Activated CD4-positive, alpha-beta T cell treated with anti-CD3 and anti-CD28 coated beads, Interleukin-2, amount 10 ng/mL, durations not matched to agents 7 days and 5 days (primary cell): Measurements from ENCODE around the gene CPAMD8. TPM values are rescaled to one million over a fixed set of nuclear protein-coding genes. Genes with fewer than 3 reads are reported as not detected.
"Not testable (repeated sequence)": the region's sequence is repeated elsewhere in the genome, so short reads cannot be mapped to it uniquely, and the experiment has no call there.

Experiments
- CTCF ChIA-PET: fragments of 350-600 bp; sonication (Branson Sonifier 250); formaldehyde crosslinking; loops from one replicate; lab custom pipeline; 2021; ENCODE audit warnings: antibody characterized with exemption; lab: Charles Lee
- POLR2A ChIA-PET: fragments of 350-600 bp; sonication (Branson Sonifier 250); formaldehyde crosslinking; loops from one replicate; lab custom pipeline; 2021; ENCODE audit warnings: antibody characterized with exemption; lab: Charles Lee
- DNase-seq: peaks from one replicate; pipeline ENCODE4 v3.0.0-alpha.2; 2020
- H3K27ac Mint-ChIP-seq: one replicate; pipeline ENCODE4 v1.8.0; 2021; ENCODE audit warnings: mild to moderate bottlenecking, moderate library complexity, mixed read lengths
- H3K27me3 Mint-ChIP-seq: one replicate; pipeline ENCODE4 v1.8.0; 2021; ENCODE audit warnings: mixed read lengths
- H3K36me3 Mint-ChIP-seq: one replicate; pipeline ENCODE4 v1.8.0; 2021; ENCODE audit warnings: low read depth, mixed read lengths
- H3K4me1 Mint-ChIP-seq: one replicate; pipeline ENCODE4 v1.8.0; 2021; ENCODE audit warnings: mixed read lengths
- H3K4me3 Mint-ChIP-seq: one replicate; pipeline ENCODE4 v1.8.0; 2021; ENCODE audit warnings: mild to moderate bottlenecking, moderate library complexity, mixed read lengths
- H3K9me3 Mint-ChIP-seq: one replicate; pipeline ENCODE4 v1.8.0; 2021; ENCODE audit warnings: mixed read lengths
- total RNA-seq, 2 experiments: library from RNA; stranded (reverse); gene quantifications; one replicate each; pipeline ENCODE4 v1.2.3, GENCODE V29; 2021

The CPAMD8 gene
- total RNA-seq, 2 experiments from 2014 or later, result 0.22 to 0.60 TPM

DNA sequence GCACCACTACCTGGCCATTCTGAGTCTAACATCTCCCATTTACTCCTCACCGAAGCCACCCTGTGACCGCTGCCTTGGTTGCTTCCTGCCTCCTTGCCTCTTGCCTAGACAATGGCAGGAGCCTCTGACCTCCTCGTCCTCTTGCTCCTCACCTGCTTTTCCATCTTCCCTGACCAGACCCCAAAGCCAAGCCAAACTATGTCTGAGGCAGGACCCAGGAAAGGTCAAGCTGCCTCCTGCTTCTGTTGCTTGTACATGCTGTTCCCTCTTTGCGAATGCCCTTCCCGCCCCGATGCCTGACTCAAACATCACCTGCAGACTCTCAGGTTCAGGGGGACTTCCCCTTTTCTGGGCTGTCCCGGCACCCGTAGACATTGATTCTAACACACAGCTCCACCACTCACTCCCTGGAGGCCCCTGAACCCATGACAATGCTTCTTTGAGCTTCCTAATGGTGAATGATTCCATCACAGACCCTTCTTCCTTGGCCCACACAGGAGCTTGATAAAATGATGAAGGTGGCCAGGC, 77.0 kb downstream of the CPAMD8 start:
- no peak overlapping the region for H3K4me3 Mint-ChIP-seq
- no peak for DNase-seq
- H3K4me1 Mint-ChIP-seq, result no peaks in the 10 kb centered on the region
- no peak overlapping the region for H3K27ac Mint-ChIP-seq
- H3K27me3 Mint-ChIP-seq, result peaks cover 3% of the 10 kb centered on the region
- ChIA-PET CTCF (no interaction called here), POLR2A (no interaction called here)
- H3K36me3 Mint-ChIP-seq, result no peaks in the 10 kb centered on the region
- peaks cover 9% of the 10 kb centered on the region for H3K9me3 Mint-ChIP-seq

DNA sequence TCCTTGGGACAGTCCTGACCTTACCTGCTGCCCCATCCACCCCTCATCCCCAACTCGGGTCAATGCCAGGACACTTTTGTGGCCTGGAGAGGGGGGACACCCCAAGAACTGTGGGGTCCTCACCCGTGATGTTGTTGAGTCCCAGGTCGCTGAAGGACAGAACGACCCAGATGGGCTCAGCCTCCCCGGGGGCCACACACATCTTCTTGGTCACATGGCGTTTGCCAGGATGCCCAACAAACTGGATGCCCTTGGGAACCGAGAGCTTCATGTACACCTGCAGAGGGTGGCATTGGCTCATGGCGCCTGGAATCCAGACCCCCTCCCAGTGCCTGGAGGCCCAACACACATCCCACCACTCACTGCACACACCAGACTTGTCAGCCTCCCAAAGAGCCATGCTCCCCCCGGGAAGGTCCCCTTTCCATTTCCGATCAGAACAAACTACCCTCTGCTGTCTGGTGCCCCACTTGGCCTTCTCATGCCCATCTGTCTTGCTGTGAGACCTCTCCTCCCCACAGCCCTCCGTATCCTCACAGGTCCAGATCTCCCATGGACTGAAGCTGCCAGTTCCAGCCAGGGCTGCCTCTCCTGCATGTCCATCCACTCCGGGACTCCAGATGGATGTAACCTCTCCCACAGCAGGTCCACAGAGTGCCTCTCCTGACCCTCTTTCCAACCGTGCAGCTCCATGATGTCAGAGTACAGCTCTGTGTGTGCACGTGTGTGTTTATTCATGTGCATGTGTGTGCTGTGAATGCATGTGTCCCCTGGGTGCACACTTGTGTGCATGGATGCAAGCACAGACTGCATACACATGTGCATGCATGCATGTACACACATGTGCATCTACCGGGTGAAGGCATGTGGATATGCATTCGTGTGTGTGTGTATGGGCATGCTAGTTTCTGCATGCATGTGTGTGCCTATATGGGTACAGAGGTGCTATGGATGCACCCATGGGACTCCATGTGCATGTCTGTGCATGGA, 79.4 kb downstream of the CPAMD8 start:
- Mint-ChIP-seq H3K36me3 (no peaks in the 10 kb centered on the region), H3K27ac (no peak overlapping the region), H3K4me3 (no peak overlapping the region), H3K9me3 (peaks cover 9% of the 10 kb centered on the region), H3K27me3 (no peaks in the 10 kb centered on the region), H3K4me1 (no peaks in the 10 kb centered on the region)
- POLR2A ChIA-PET, result no interaction called here
- CTCF ChIA-PET, result no interaction called here
- no peak for DNase-seq

DNA sequence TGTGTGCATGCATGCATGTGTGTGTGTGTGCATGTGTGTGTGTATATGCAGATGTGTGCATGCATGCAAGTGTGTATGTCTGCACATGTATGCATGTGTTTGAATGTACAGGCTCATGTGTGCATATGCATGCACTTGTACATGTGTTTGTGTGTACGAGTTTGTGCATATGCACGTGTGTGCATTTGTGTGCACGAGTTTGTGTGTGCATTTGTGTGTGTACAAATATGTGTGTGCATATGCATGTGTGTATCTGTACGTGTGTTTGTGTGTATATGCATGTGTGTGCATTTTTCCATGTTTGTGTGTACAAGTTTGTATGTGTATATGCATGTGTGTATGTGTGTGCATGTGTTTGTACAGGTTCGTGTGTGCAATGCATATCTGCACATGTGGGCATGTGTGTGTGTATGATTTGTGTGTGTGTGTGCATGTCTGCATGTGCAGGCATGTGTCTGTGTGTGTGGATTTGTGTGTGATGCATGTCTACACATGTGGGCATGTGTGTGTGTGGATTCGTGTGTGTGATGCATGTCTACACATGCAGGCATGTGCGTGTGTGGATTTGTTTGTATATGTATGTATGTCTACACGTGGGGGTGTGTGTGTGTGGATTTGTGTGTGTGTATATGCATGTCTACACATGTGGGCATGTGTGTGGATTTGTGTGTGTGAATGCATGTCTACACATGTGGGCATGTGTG, 80.7 kb downstream of the CPAMD8 start:
- Mint-ChIP-seq H3K27me3 (no peaks in the 10 kb centered on the region), H3K36me3 (no peaks in the 10 kb centered on the region), H3K4me1 (no peaks in the 10 kb centered on the region), H3K9me3 (peaks cover 9% of the 10 kb centered on the region), H3K4me3 (no peak overlapping the region), H3K27ac (no peak overlapping the region)
- ChIA-PET CTCF (no interaction called here), POLR2A (no interaction called here)
- no peak for DNase-seq

DNA sequence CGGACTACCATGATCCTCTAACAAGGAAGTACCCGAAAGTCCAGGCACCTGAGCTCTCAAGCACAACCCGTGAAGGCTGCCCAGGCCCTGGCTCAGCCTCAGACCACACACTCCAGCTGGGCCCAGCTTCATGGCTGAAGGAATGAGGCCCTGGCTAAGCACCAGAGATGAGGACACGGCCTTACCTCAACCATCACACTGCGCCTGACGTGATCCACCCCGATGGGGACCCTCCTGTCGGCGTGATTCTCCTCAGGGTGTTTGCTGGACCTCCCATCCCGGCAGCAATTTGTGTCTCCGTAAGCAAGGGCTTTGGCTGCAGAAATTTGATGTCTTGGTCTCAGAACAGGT, 81.3 kb downstream of the CPAMD8 start:
- H3K4me1 Mint-ChIP-seq, result no peaks in the 10 kb centered on the region

DNA sequence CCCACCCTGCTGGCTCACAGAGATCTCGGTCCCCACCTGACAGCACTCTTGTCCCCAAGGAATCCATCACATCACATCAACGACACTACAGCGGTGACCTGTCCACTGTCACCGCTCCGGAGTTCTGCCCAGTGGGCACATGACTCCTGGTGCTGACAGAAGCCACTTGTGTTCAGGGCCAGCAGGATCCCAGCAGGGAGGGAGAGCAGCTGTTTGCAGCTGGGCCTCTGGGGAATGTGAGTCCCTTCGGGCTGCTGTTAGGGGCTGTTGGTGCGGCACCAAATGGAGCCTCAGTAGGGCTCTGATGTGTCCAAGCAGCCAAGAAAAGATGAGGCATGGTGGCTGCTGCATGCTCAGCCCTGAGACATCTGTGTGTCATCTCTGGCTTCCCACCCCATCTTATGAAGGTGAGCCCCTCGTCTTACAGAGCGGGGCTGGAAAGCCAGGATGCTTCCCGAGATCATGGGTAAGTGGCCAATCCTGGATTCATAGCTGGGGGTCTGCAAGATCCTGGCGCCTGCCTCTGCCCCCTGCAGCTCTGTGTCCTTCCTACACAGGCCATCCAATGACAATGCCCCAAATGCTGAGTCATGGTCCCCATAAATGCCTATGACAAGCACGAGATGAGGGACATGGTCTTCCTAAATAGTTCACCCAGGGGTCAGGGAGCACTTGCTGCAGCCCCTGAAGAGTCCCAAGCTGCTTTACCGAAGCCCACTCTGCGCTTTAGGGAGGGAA, 81.8 kb downstream of the CPAMD8 start:
- no peak overlapping the region for H3K4me3 Mint-ChIP-seq
- peaks cover 9% of the 10 kb centered on the region for H3K9me3 Mint-ChIP-seq
- H3K27ac Mint-ChIP-seq, result no peak overlapping the region
- no peaks in the 10 kb centered on the region for H3K4me1 Mint-ChIP-seq
- no peak for DNase-seq
- H3K36me3 Mint-ChIP-seq, result no peaks in the 10 kb centered on the region
- ChIA-PET POLR2A (no interaction called here), CTCF (no interaction called here)
- H3K27me3 Mint-ChIP-seq, result no peaks in the 10 kb centered on the region

More for the DNA sequence above, 81.3 kb downstream of the CPAMD8 start:
- ChIA-PET CTCF (no interaction called here), POLR2A (no interaction called here)
- DNase-seq, result no peak
- Mint-ChIP-seq H3K27me3 (no peaks in the 10 kb centered on the region), H3K27ac (no peak overlapping the region), H3K36me3 (no peaks in the 10 kb centered on the region), H3K9me3 (peaks cover 9% of the 10 kb centered on the region), H3K4me3 (no peak overlapping the region)

DNA sequence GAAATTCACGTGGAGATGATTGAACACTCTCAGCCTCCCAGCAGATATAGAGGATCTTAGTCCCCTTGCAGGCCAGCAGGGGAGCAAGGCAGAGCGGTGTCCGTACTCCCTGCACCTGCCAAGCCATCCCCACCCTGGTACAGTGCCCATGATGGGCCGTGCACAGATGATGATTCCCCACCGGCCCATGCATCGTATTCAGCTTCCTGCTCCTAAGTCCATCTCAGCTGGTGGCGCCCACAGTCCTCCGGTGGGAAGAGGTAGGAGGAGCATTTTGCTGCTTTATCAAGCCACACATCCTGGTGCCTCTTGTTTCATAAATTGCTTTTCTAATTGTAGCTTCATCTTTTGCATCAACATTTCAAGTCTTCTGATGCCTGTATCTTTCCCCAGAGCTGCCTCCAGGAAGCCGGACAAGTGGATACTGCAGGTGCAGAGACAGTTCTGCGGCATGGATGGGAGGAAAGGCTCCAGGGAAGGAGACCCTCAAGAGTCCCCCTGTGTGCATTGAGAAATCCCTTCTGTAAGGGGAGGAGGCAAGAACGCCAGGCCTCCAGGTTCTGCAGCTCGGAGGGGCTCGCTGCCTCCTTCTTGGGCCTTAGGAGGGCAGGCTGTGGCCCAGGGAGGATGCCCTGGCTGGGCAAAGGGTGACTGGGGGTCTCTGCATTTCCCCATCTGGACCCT, 82.5 kb downstream of the CPAMD8 start:
- Mint-ChIP-seq H3K4me1 (no peaks in the 10 kb centered on the region), H3K9me3 (peaks cover 9% of the 10 kb centered on the region), H3K27me3 (no peaks in the 10 kb centered on the region), H3K4me3 (no peak overlapping the region), H3K27ac (no peak overlapping the region), H3K36me3 (no peaks in the 10 kb centered on the region)
- no peak for DNase-seq
- ChIA-PET POLR2A (no interaction called here), CTCF (no interaction called here)

DNA sequence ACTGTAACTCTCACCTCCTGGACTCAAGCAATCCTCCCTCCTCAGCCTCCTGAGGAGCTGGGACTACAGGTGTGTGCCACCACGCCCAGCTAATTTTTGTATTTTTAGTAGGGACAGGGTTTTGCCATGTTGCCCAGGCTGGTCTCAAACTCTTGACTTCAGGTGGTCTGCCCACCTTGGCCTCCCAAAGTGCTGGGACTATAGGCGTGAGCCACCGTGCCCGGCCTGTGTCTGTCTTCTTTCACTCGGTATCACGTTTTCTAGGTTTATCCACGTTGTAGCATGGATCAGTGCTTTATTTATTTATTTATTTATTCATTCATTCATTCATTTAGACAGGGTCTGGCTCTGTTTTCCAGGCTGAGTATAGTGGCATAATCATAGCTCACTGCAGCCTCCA, 83.5 kb downstream of the CPAMD8 start:
- CTCF ChIA-PET, H3K4me1 Mint-ChIP-seq, POLR2A ChIA-PET, H3K4me3 Mint-ChIP-seq, H3K36me3 Mint-ChIP-seq, H3K27me3 Mint-ChIP-seq, H3K9me3 Mint-ChIP-seq, DNase-seq, H3K27ac Mint-ChIP-seq: not testable (repeated sequence)

DNA sequence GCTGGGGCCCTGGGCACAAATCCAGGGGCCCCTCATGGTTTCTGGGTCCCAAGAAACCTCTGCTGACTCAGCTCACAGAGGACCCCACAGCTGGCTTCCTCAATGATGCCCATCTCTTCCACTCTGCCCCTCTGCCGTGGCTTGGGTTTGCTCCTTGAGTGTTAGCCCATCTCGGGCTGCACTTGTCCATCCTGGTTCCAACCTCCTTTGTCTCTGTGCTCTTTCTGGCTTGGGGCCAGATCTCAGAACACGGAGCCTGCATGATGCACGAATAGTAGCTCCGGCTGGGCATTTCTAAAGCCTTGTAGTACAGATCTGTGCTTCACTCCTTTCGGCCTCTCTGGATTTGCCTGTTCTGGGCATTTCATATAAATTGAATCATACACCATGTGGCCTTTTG, 84.0 kb downstream of the CPAMD8 start:
- ChIA-PET POLR2A (no interaction called here), CTCF (no interaction called here)
- Mint-ChIP-seq H3K4me1 (no peaks in the 10 kb centered on the region), H3K9me3 (peaks cover 9% of the 10 kb centered on the region), H3K36me3 (no peaks in the 10 kb centered on the region), H3K4me3 (no peak overlapping the region), H3K27ac (no peak overlapping the region), H3K27me3 (no peaks in the 10 kb centered on the region)
- no peak for DNase-seq

DNA sequence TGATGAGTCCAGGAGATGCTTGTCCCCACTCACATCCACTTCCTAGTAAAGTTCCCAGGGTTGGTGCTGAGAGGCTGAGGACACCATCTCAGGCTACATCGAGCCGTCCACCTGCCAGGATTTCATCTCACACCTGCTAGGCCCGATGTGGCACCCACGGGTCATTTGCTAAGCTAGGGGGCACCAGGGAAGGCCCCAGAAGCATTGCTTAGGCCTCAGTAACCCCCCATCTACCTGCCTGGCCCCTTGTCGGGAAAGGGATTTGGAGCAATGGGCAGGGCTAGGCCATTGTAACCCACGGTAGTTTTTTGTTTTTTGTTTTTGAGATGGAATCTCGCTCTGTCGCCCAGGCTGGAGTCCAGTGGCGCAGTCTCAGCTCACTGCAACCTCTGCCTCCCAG, 86.0 kb downstream of the CPAMD8 start:
- no peak overlapping the region for H3K27ac Mint-ChIP-seq
- CTCF ChIA-PET, result no interaction called here
- no peak for DNase-seq
- peaks cover 6% of the 10 kb centered on the region for H3K9me3 Mint-ChIP-seq
- POLR2A ChIA-PET, result no interaction called here
- no peak overlapping the region for H3K4me3 Mint-ChIP-seq
- H3K4me1 Mint-ChIP-seq, result no peaks in the 10 kb centered on the region
- no peaks in the 10 kb centered on the region for H3K27me3 Mint-ChIP-seq
- no peaks in the 10 kb centered on the region for H3K36me3 Mint-ChIP-seq

DNA sequence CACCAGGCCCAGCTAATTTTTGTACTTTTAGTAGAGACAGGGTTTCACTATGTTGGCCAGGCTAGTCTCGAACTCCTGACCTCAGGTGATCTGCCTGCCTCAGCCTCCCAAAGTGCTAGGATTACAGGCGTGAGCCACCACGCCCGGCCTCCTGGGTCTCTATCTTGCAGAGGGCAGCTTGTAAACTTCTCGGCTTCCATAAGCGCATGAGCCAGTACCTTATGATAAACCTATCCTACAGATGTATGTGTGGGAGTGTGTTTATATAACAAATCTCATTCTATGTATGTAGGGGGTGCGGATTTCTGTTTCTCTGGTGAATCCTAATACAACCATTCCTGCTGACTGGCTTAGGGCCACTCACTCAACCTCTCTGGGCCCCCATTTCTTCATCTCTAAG, 86.5 kb downstream of the CPAMD8 start:
- H3K27ac Mint-ChIP-seq, POLR2A ChIA-PET, H3K4me1 Mint-ChIP-seq, H3K9me3 Mint-ChIP-seq, H3K36me3 Mint-ChIP-seq, H3K27me3 Mint-ChIP-seq, H3K4me3 Mint-ChIP-seq, DNase-seq: not testable (repeated sequence)
- CTCF ChIA-PET, result interaction anchor here (1.9 kb wide), 1 partner anchor 11 kb away, joined by 5 read pairs; no protein-coding TSS in a partner anchor

DNA sequence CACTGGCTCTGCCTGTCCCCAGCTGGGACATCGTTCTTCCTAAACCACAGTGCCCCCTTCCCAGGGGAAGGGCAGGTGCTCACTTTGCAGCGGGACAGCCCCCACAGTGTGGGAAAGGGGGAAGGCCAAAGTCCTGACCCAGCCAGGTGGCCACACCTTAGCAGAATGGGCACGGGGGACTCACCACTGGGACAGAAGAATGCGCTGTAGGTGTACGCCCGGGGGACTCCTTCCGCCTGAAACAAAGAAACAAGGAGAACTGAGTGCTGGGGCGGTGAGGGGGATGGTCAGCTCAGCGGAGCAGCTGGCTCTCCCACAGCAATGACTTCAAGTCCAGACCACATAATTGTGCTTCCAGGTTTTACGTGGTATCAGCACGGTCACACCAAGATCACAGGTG, 88.4 kb downstream of the CPAMD8 start:
- Mint-ChIP-seq H3K36me3 (no peaks in the 10 kb centered on the region), H3K9me3 (peaks cover 22% of the 10 kb centered on the region), H3K27me3 (peaks cover 12% of the 10 kb centered on the region), H3K4me1 (no peaks in the 10 kb centered on the region), H3K4me3 (no peak overlapping the region), H3K27ac (no peak overlapping the region)
- no peak for DNase-seq
- ChIA-PET CTCF (interaction anchor here (1.9 kb wide), 1 partner anchor 10 kb away, joined by 5 read pairs; no protein-coding TSS in a partner anchor), POLR2A (no interaction called here)

DNA sequence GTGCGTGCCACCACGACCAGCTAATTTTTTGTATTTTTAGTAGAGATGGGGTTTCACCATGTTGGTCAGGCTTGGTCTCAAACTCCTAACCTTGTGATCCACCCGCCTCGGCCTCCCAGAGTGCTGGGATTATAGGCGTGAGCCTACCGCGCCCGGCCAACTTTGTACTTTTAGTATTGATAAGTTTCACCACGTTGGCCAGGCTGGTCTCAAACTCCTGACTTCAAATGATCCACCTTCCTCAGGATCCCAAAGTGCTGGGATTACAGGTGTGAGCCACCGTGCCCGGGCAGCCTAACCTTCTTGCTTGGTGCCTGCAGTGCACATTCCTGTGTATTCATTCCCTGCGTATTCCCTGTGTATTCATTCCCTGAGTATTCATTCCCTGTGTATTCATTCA, 88.8 kb downstream of the CPAMD8 start:
- H3K4me3 Mint-ChIP-seq, H3K4me1 Mint-ChIP-seq, DNase-seq, POLR2A ChIA-PET, H3K36me3 Mint-ChIP-seq, H3K27ac Mint-ChIP-seq, CTCF ChIA-PET: not testable (repeated sequence)
- peaks cover 12% of the 10 kb centered on the region for H3K27me3 Mint-ChIP-seq
- peaks cover 22% of the 10 kb centered on the region for H3K9me3 Mint-ChIP-seq
